ENCODE results near the gene PFN2. TPM values are rescaled to one million over a fixed set of nuclear protein-coding genes. Genes with fewer than 3 reads are reported as not detected.

PFN2 gene
- total and polyA plus RNA-seq, 2 donors (not counting 1 experiment from before 2014, with no cell fraction given): 343 to 627 TPM

DNA sequence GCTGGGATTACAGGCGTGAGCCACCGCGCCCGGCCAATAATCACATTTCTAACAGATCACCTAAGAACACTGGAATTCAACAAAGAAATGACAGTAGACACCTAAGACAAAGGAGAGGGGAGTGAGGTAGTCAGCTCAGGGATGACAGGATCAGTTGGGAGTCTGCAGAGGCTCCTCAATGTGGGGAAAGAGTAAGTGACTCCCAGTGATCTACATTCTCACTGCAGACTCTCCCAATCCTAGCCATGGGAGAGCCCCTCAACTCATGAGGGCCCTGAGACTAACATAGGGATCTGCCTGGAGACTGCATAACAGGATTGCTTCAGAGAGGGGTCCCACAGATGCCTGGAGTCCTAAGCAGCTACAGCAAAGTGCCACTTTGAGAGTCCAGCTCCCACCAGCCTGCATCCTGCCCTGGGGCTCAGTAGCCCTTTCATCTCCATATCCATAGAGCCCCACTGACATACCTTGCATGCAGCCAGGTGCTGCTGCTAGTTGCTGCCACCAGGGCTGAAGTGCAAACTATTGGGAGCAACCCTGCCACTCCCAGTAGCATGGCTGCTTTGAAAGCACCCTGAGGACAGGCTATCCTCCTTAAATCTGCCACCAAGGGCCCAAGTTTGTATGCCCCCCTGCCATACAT, 21.8 kb upstream of the PFN2 start:
- Histone ChIP-seq H3K27ac (ENCODE audit: insufficient read depth, low read length) (no peak overlapping the region), H3K4me1 (ENCODE audit: control insufficient read depth, extremely low read depth, insufficient read depth, low read length) (no peaks in the 10 kb centered on the region), H2AFZ (ENCODE audit: low read length) (no peak overlapping the region), H4K20me1 (ENCODE audit: control insufficient read depth, extremely low read depth, insufficient read depth, low read length) (no peaks in the 10 kb centered on the region), H3K4me2 (ENCODE audit: extremely low read depth, insufficient read depth, low read length) (no peak overlapping the region), H3K9me3 (ENCODE audit: control insufficient read depth, insufficient read depth, low read depth, low read length) (no peaks in the 10 kb centered on the region), H3K27me3 (ENCODE audit: control insufficient read depth, insufficient read depth, low read length) (no peaks in the 10 kb centered on the region), H3K4me3 (replicated peaks in 1 of 4; ENCODE audit: control extremely low read depth in 1 of 4, insufficient read depth in 1 of 4, low read depth in 3 of 4, low read length in 4 of 4) (no peak overlapping the region), H3K36me3 (ENCODE audit: control insufficient read depth, insufficient read depth, low read length) (no peaks in the 10 kb centered on the region), H3K79me2 (ENCODE audit: control insufficient read depth, insufficient read depth, low read length) (no peaks in the 10 kb centered on the region), H3K9ac (ENCODE audit: insufficient read depth, low read length) (no peak overlapping the region)
- no peak for DNase-seq (ENCODE audit: low read depth in 2 of 2)
- TF ChIP-seq, protein P1, sequence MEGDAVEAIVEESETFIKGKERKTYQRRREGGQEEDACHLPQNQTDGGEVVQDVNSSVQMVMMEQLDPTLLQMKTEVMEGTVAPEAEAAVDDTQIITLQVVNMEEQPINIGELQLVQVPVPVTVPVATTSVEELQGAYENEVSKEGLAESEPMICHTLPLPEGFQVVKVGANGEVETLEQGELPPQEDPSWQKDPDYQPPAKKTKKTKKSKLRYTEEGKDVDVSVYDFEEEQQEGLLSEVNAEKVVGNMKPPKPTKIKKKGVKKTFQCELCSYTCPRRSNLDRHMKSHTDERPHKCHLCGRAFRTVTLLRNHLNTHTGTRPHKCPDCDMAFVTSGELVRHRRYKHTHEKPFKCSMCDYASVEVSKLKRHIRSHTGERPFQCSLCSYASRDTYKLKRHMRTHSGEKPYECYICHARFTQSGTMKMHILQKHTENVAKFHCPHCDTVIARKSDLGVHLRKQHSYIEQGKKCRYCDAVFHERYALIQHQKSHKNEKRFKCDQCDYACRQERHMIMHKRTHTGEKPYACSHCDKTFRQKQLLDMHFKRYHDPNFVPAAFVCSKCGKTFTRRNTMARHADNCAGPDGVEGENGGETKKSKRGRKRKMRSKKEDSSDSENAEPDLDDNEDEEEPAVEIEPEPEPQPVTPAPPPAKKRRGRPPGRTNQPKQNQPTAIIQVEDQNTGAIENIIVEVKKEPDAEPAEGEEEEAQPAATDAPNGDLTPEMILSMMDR (conservative IDR thresholded peaks at IDR 0.05 in 1 of 2, IDR thresholded peaks at IDR 0.05 in 1 of 2; ENCODE audit: low read depth in 1 of 2, low read length in 2 of 2): no peak
- no peak for TF ChIP-seq EZH2 (IDR thresholded peaks at IDR 0.05; ENCODE audit: low read length, missing control alignments)

DNA sequence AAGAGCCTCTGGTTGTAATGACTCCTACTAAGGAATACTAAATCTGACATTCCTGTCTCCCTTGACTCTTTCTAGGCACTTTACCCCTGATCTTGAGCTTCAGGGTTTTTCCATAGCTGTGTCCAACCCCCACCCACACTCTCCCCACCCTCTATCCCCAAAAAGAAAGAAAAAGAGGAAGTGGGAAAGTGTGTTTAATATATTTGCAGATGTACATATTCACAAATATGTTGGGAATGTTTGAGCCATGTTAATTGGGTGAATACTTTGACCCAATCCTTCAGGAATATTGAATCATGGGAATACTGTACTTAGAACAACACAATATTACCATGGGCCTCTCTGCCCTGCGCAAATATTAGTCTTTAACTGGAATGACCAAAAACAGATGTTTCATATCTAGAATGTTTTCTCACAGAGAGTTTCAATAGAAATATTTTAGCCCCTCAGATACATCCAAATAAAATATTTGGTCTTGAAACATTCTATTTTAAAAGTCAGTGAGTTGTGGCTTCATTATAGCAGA, 19.8 kb upstream of the PFN2 start:
- no peaks in the 10 kb centered on the region for H3K79me2 ChIP-seq (ENCODE audit: control insufficient read depth, insufficient read depth, low read length)
- H3K36me3 ChIP-seq (ENCODE audit: control insufficient read depth, insufficient read depth, low read length): no peaks in the 10 kb centered on the region
- H3K4me3 ChIP-seq (replicated peaks in 1 of 4; ENCODE audit: control extremely low read depth in 1 of 4, insufficient read depth in 1 of 4, low read depth in 3 of 4, low read length in 4 of 4): no peak overlapping the region
- DNase-seq (ENCODE audit: low read depth in 2 of 2): peak; percentile 15 to 18
- no peak overlapping the region for H3K9ac ChIP-seq (ENCODE audit: insufficient read depth, low read length)
- H3K4me2 ChIP-seq (ENCODE audit: extremely low read depth, insufficient read depth, low read length): no peak overlapping the region
- H3K27ac ChIP-seq (ENCODE audit: insufficient read depth, low read length): no peak overlapping the region
- no peak overlapping the region for H2AFZ ChIP-seq (ENCODE audit: low read length)
- TF ChIP-seq, protein P1 (conservative IDR thresholded peaks at IDR 0.05 in 1 of 2, IDR thresholded peaks at IDR 0.05 in 1 of 2; ENCODE audit: low read depth in 1 of 2, low read length in 2 of 2): no peak
- no peak for TF ChIP-seq EZH2 (IDR thresholded peaks at IDR 0.05; ENCODE audit: low read length, missing control alignments)
- H3K9me3 ChIP-seq (ENCODE audit: control insufficient read depth, insufficient read depth, low read depth, low read length): no peaks in the 10 kb centered on the region
- no peaks in the 10 kb centered on the region for H4K20me1 ChIP-seq (ENCODE audit: control insufficient read depth, extremely low read depth, insufficient read depth, low read length)
- H3K4me1 ChIP-seq (ENCODE audit: control insufficient read depth, extremely low read depth, insufficient read depth, low read length): no peaks in the 10 kb centered on the region
- H3K27me3 ChIP-seq (ENCODE audit: control insufficient read depth, insufficient read depth, low read length): no peaks in the 10 kb centered on the region

DNA sequence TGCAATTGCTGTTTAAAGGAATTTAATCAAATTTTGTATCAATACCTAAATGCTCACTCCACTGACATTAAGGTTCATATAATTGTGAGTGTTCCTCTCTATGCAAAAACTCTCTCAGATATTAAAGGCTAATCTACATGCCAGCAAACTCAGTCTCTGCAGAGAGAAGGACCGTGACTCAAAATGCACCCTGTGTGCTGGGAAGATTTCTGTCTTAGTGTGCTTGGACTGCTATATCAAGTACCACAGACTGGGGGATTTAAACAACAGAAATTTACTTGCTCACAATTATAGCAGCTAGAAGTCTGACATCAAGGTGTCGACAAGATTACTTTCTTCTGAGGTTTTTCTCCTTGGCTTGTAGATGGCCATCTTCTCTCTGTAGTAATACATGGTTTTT, 18.6 kb upstream of the PFN2 start:
- no peak for TF ChIP-seq EZH2 (IDR thresholded peaks at IDR 0.05; ENCODE audit: low read length, missing control alignments)
- TF ChIP-seq, protein P1 (conservative IDR thresholded peaks at IDR 0.05 in 1 of 2, IDR thresholded peaks at IDR 0.05 in 1 of 2; ENCODE audit: low read depth in 1 of 2, low read length in 2 of 2): no peak
- H3K79me2 ChIP-seq (ENCODE audit: control insufficient read depth, insufficient read depth, low read length): no peaks in the 10 kb centered on the region
- no peak overlapping the region for H3K4me3 ChIP-seq (replicated peaks in 1 of 4; ENCODE audit: control extremely low read depth in 1 of 4, insufficient read depth in 1 of 4, low read depth in 3 of 4, low read length in 4 of 4)

More for the DNA sequence above, 18.6 kb upstream of the PFN2 start:
- no peak overlapping the region for H3K4me2 ChIP-seq (ENCODE audit: extremely low read depth, insufficient read depth, low read length)
- H2AFZ ChIP-seq (ENCODE audit: low read length): no peak overlapping the region
- H3K36me3 ChIP-seq (ENCODE audit: control insufficient read depth, insufficient read depth, low read length): no peaks in the 10 kb centered on the region
- H3K27ac ChIP-seq (ENCODE audit: insufficient read depth, low read length): no peak overlapping the region
- H3K4me1 ChIP-seq (ENCODE audit: control insufficient read depth, extremely low read depth, insufficient read depth, low read length): no peaks in the 10 kb centered on the region
- no peak overlapping the region for H3K9ac ChIP-seq (ENCODE audit: insufficient read depth, low read length)
- H4K20me1 ChIP-seq (ENCODE audit: control insufficient read depth, extremely low read depth, insufficient read depth, low read length): no peaks in the 10 kb centered on the region
- H3K9me3 ChIP-seq (ENCODE audit: control insufficient read depth, insufficient read depth, low read depth, low read length): no peaks in the 10 kb centered on the region
- no peak for DNase-seq (ENCODE audit: low read depth in 2 of 2)
- no peaks in the 10 kb centered on the region for H3K27me3 ChIP-seq (ENCODE audit: control insufficient read depth, insufficient read depth, low read length)

All from fibroblast of lung (primary cell).